ENCODE data around the gene PLEKHA6.

DNA sequence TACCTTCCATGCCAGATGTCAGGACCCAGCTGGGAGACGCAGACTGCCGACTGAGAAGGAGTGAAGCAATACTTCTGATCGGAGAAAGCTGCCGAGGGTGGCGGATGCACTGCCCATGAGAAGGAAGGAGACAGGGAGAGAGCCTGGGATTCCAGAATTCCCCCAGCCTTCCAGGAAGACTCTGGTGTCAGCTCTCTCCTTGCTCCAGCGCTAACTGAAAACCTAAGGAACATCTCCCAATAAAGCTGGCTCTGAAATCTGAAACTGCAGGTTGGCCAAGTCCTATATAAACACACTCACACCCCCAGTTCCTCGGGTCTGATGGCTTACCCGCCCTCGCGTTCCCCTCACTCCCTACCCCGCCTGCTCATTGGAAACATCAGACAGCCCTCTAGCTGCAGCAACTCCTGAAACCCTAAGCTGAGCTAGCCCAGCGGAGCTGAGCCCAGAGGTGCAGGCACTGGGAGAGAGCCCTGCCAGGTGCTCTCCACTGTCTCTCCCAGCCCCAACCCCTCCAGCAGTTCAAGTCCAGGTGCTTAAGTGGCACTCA is 52.3 kb downstream of the PLEKHA6 start:
- TF ChIP-seq POLR2A (IDR thresholded peaks at IDR 0.05; ENCODE audit: low read depth, low read length): no peak
- TF ChIP-seq SPI1 (IDR thresholded peaks at IDR 0.05; ENCODE audit: low read depth, low read length): no peak
- no peak for TF ChIP-seq POLR2AphosphoS5 (IDR thresholded peaks at IDR 0.05; ENCODE audit: low read depth, low read length)

All from GM12891 (cell line).